Fibroblast of skin of left quadriceps (primary cell): ENCODE measurements around the gene ZNF576.
"Not testable (repeated sequence)": the region's sequence is repeated elsewhere in the genome, so short reads cannot be mapped to it uniquely, and the experiment has no call there.

Source experiments
- DNase-seq, 2 experiments: peaks; one replicate each; pipeline ENCODE4 v3.0.0-alpha.2; 2013; ENCODE audit warnings: low read depth in 2 of 2

The ZNF576 gene

DNA sequence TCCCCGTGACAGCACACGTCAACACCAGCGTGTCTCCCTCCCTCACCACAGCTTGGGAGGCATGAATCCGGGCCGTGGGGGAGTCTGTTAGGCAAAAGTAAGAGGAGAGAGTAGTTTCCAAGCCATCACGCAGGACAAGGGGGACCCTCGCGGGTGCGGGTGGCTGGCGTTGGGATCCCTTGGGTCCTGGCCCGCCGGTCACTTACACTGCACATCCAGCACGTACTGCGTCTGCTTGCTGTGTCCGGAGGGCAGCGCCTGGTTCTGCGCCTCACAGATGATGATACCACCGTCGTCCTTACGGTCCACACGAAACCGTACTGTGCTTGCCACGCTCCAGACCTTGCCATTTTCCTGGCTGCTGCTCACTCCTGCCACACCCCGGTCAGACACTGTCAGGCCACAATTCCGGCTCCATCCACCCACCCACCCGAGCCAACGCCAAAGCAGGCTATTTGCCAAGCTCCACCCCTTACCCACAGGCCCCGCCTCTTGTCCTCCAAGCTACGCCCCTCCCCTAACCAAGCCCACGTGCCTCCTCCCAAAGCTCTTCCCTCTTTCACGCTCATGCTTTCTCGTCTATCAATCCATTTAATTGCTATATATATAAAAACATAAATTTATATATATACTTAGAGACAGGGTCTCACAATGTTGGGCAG, 29.7 kb downstream of the ZNF576 start:
- no peak for DNase-seq

DNA sequence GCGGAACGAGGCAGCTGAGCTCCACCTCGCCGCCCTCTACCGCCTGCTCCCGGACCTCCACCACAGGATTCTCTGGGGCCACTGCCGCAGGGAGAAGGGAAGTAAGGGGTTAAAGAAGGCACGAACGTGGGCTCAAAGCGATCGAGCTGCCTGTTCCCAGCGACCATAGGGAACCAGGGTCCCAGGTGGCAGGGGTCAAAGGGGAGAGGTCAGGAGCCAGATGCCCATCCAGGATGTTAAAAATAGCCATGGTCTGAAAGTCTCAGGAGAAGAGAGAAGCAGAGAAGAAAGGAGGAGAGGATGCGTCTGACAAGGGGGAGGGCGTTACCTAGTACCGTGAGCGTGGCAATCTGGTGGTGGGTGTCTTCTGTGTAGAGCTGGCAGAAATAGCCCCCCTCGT, 30.4 kb downstream of the ZNF576 start:
- DNase-seq = no peak

DNA sequence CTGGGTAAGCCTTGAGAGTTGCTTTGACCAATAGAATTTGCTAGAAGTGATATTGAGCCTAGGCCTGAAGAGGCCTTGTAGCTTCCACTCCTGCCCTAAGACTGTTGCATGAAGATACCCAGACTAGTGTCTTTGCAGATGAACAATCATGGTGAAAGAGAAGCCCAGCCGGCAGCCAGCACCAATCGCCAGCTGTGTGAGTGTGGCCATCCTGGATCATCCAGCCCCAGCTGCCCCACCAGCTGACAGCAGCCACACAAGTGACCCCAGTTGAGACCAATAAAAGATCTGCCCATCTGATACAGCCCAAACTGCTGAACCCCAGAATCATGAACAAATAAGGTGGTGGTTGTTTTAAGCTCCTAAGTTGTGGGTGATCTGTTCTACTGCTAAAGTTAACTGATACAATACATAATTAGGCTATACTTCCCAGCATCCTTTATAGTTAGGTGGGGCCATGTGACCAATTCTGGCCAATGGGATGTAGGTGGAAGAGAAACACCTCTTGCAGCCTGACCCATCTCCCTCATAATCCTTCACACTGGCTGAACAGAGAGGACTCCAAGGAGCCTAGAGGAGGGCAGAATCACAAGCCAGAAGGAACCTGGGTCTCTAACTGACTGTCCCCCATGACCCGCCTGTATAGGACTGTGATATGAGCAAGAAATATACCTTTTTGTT, 32.4 kb downstream of the ZNF576 start:
- no peak for DNase-seq

DNA sequence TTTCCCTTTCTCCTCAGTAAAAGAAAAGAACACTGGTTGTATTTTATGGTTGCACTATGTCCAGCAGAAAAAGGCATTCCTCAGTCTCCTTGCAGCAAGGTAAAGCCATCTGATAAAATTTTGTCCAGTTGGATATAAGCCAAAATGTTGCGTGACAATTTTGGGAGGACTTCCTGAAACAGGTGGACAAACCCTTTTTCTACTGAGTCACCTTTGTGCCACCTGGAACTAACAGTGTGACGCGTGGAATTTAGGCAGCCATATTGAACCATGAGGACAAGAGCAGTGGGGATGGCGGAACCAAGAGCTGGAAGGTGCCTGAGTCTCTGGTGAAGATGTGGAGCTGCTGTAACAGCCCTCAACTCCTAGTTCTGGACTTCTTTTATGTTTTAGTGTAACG, 35.1 kb downstream of the ZNF576 start:
- DNase-seq = no peak

DNA sequence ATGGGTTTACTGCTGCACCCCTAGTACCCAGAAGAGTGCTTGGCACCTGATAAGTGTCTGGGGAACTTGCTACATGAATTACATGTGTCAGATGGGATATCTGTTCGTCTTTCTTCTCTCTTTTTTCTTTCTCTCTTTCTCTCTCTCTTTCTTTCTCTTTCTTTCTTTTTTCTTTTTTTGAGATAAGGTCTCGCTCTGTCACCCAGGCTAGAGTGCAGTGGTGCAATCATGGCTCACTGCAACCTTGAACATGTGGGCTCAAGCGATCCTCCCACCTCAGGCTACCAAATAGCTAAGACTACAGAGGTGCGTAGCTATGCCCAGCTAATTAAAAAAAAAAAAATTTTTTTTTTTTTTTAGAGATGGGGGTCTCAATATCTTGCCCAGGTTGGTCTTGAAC, 37.1 kb downstream of the ZNF576 start:
- DNase-seq = no peak

DNA sequence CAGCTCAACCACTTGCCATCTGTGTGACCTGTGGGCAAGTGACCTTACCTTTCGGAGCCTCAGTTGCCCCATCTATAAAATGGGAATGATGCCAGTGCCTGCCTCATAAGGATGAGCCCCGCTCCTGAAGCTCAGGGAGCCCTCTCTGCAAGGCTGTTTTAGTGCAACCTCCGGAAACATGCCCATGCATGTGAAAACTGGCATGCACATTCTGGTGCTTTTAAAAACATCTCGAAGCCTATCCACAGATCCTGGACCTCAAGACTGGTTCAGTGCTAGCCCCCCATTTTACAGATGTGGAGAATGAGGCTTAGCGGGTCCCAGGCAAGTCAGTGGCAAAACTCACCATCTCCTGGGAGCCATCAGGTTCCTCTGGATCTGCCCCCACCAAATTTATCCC, 37.7 kb downstream of the ZNF576 start:
- no peak for DNase-seq

DNA sequence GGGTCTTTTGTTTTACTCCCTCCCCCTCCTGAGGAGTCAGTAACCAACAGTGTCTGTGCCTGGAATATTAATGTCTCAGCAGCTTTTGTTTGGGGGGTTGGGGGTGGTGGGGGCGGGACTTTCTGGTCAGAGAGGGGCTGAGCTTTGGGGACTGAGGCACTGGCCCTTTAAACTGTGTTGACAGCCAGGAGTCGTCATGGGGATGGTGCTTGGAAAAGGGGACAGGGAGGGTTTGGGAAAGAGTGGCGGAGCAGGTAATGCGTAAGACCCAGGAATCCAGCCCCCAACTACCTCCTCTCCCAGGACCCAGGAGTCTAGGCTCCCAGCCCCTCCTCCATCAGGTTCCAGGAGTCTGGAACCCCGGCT, 38.1 kb downstream of the ZNF576 start:
- no peak for DNase-seq

DNA sequence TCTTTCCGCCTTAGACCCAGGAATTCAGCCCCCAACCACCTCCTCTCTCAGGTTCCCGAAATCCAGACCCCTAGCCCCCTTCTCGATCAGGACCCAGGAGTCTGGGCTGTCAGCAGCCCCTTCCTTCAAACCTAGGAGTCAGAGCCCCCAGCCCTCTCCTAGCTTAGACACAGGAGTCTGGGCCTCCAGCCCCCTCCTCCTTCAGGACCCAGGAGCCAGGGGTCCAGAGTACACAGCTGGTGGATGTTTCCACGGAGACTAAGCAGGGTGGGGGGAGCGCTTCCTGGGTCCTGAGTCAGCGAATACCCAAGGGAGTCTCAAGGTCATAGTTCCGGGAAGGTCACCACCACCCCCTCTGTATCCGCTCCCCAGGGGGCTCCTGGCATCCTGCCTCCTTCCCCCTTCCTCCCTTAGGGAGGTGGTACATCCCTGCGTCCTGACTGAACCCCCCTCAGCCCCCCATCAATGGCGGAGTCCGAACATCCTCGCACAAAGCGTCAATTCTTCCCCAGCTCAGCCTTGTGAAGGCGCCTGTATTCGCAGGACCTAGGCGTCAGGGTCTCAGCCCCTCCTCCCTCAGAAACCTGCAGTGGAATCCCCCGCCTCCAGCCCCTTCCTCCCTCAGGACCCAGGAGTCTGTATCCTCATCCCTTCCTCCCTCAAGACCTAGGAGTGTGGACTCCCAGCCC, 38.6 kb downstream of the ZNF576 start:
- no peak for DNase-seq

DNA sequence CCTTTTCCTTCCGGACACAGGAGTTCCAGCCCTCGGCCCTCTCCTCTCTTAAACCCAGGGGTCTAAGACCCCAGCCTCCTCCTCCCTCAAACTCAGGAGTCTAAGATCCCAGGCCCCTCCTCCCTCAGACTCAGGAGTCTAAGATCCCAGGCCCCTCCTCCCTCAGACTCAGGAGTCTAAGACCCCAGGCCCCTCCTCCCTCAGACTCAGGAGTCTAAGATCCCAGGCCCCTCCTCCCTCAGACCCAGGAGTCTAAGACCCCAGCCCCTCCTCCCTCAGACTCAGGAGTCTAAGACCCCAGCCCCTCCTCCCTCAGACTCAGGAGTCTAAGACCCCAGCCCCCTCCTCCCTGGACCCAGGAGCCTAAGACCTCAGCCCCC, 39.2 kb downstream of the ZNF576 start:
- DNase-seq = not testable (repeated sequence)

DNA sequence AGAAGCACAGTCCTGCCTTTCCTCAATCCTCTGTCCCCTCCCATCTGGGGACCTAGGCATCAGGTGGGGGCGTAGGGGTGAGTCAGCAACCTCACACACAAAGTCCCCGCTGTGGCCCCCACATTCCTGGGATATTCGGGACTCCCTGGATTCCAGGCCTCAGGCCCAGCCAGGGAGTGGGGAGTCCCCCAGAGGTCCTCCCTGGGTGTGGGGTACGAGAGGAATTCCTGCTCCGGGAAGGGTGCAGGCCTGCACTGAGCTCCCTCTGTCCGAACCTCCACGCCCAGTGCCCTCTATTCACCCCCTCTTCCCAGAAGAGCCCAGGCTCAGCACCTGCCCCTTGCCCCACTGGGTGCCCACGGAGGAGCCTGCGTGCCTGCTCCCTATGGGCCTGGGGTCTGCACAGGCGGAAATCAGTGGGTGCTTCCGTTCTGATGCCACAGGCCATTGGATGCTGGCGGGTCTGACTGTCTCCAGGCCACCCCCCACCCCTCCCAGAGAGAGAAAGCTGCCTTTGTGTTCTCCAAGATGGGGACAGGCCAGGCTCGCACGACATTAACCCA, 39.8 kb downstream of the ZNF576 start:
- no peak for DNase-seq

DNA sequence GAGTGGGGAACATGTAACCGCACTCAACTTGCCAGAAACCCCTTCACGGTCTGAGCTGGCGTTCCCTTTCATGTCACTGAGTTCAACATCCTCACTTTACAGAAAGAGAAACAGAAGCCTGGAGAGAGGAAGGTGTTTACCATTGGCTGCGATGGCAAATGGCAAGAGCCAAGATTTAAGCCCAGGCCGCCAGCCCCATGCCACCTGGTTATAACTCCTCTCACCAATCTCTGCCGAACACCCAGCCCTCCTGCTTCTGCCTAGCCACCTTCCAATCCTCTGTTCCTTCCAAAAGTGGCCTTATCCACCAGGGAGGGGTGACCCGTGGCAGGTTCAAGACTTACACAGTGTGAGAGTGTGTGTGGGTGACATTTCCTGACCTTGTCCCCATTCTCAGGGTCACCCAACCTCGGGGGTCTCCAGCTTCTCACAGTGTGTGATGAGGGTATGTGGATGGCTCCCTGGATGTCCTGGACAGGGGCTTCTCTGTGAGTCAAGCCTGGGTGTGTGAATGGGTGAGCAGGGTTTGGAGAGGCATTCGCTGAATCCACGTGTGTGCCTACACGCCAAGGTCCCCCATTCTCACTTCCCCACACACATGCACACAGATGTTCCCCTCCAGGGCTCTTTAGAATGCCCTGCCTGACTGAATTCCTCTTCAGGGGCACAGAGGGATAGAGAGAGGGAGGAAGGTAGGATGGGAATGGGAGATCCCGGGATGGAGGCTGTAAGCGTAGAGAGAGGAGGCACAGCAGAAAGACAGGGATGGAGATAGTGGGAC, 42.0 kb downstream of the ZNF576 start:
- DNase-seq = no peak

DNA sequence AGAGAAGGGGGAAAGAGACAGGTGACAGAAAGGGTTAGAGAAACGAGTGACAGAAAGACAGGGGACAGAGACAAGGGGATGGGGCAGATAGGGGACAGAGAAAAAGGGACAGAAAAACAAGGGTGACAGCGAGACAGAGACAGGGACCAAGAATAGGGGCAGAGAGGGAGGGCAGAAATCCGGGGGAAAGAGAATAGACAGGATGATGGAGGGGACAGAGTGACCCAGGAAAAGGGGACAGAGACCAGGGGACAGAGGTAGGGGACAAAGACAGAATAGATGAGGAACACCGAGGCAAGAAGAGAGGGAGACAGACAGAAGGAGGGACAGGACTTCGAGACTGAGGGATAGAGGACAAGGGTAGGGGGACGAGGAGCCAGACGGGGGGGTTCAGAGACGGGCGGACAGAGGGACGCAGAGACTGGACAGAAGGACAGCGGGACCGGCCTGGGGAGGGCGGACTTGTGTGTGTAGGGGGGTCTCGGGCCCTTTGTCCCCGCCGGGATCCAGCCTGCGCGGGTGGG, 42.7 kb downstream of the ZNF576 start:
- no peak for DNase-seq

DNA sequence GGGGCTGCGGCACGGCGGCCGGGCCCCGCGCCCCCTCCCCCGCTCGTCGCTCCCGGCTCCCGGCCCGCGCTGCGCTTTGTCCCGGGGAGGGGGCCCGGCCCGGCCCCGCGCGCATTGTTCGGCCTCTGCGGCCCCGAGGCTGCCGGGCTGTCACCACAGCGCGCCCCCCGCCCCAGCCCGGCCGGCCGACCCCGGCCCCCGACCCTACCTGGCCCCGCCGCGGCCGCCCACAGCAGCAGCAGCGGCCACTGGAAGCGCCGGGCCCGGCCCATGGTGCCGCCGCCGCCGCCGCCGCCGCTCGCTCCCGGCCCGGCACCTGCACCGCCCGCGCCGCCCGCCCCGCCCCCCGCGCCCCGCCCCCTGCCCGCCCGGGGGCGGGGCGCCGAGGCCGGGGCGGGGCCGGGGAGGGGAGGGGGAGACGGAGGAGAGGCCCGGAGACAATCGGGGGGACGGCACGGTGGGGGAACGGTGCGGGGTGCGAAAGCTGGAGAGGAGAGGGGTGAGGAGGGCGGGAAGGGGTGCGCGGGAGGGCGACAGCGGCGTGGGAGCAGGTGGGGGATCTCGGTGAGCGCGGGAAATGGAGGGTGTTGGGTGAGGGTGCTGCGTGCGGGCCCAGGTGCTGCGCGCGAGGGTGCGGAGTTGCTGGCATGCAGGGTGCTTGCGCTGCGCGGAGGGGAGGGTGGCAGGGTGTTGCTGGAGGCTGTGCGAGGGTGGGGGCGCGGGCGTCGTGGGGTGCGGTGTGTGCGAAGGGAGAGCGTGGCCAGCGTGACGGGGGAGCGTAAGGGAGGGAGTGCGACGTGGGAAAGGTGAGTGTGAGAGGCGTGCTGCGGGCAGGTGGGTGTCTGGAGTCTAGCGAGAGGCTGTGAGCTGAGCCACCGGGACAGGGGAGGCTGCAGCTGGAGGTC, 43.4 kb downstream of the ZNF576 start, which contains the start of gene CADM4:
CADM4 (minus strand) TSS at position 332 of the 905 bp plus-strand sequence; CDS start at position 272, 60 bp downstream.
- DNase-seq = no peak

DNA sequence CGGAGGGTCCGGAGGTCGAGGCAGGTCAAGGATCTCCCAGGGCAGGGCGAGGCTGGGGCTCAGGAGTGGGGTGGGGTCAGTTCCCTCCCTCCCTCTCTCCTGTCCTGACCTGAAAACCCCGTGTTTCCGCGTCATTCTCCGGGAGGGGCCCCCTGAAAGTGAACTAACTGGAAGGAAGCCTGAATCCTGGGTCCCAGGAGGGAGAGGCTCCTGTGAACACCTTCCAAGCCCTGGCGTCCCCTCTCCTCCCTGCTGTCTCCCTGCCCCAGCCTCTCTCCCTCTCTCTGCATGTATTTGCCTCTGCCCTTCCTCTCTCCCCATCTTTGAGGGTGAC, 44.0 kb downstream of the ZNF576 start:
- no peak for DNase-seq

DNA sequence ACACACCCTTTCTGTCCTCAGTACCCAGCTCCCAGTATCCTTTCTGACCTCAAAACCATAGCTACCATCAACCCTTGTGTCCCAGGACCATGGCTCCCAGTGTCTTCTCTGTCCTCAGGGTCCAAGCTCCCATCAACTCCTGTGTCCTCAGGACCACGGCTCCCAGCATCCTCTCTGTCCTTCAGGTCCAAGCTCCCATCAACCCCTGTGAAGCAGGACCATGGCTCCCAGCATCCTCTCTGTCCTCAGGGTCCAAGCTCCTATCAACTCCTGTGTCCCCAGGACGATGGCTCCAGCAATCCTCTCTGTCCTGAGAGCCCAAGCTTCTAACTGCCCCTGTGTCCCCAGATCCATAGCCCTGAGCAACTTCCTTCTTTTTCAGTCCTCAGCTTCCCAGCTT, 44.9 kb downstream of the ZNF576 start:
- no peak for DNase-seq

DNA sequence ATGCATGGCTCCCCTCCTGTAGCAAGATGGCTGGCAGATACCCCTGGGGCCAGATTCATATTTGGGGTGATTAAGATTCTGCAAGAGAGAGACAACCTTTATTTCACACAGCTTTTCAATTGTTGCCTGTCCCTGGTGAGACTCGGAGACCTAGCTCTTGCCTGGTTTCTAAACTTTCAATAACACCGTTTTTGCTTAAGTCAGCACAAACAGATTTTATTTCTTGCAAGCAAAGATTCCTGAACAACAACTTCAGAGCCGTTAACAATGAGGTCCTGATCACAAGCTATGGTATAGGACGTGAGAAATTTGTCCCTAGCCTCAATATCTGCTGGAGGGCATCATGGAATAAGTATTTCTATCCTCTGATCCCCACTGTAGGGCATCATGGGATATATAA, 46.1 kb downstream of the ZNF576 start:
- DNase-seq = no peak

DNA sequence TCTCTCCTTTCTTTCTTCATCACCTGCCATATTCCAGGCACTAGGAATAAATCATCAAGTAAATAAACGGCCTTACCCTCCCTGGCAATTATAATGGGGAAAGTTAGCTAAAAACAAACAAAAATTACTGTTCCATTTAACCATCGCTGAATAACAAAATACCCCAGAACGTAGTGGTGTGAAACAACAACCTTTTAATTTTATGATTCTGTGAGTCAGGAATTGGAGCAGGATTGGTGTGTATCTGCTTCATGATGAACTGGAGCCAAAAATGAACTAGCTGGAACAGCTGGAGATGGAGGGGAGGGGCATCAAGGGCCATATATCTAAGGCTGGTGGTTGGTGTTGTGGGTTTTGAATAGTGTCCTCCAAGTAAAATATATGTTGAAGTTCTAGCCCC, 46.9 kb downstream of the ZNF576 start:
- DNase-seq = no peak

DNA sequence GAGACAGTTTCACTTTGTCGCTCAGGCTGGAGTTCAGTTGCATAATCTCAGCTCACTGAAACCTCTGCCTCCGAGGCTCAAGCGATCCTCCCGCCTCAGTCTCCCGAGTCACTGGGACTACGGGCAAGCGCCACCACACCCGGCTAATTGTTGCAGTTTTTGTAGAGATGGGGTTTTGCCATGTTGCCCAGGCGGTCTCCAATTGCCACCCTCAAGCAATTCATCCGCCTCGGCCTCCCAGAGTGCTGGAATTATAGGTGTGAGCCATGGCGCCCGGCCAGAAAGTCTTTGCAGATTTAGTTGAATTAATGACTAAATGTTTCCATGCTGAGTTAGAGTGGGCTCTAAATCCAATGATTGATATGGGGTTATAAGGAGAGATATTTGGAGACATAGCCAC, 47.8 kb downstream of the ZNF576 start:
- no peak for DNase-seq

DNA sequence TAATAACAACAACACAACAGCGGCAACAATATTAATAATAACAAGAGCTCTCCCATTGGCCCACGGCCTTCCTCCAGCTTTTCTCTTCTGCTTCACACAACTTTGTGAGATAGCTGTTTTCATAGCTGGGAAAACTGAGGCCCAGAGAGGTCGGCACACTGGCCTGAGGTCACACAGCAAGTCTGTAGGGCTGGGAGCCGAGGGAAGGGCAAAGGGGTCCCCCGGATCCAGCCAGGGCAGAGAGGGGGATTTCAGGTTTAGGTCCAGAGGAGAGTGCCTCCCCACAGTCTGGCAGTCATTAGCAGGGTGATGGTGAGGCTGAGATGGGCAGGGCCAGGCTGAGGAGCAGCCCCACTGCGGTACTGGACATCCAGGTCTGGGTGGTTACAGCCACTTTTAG, 52.2 kb downstream of the ZNF576 start:
- DNase-seq = no peak

DNA sequence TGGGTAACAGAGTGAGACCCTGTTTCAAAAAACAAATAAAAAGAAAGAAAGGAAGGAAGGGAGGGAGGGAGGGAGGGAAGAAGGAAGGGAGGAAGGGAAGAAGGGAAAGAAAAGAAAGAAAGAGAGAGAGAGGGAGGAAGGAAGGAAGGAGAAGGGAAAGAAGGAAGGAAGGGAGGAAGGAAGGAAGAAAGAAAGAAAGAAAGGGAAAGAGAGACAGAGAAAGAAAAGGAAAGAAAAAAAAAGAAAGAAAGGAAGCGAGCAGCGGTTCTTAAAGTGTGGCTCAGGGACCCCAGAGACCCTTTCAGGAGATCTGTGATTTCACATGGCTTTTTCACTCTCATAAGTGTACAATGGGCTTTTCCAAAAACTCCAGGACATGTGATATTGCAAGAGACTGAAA, 53.1 kb downstream of the ZNF576 start:
- no peak for DNase-seq

DNA sequence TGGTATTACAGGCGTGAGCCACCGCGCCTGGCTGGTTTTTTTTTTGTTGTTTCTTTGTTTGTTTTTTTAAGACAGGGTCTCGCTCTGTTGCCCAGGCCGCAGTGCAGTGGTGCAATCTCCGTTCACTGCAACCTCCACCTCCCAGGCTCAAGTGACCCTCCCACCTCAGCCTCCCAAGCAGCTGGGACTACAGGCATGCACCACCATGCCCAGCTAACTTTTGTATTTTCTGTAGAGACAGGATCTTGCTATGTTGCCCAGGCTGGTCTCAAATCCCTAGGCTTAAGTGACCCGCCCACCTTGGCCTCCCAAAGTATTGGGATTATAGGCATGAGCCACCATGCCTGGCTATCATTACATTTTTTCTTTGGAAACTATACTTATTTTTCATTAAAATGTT, 53.9 kb downstream of the ZNF576 start:
- not testable (repeated sequence) for DNase-seq
